Measurements from ENCODE around the gene MATN1. TPM values are rescaled to one million over a fixed set of nuclear protein-coding genes. Genes with fewer than 3 reads are reported as not detected.
"Not testable (repeated sequence)": the region's sequence is repeated elsewhere in the genome, so short reads cannot be mapped to it uniquely, and the experiment has no call there.

Gene MATN1
- total RNA-seq, 1 experiment from 2014 or later, result 0.76 TPM

DNA sequence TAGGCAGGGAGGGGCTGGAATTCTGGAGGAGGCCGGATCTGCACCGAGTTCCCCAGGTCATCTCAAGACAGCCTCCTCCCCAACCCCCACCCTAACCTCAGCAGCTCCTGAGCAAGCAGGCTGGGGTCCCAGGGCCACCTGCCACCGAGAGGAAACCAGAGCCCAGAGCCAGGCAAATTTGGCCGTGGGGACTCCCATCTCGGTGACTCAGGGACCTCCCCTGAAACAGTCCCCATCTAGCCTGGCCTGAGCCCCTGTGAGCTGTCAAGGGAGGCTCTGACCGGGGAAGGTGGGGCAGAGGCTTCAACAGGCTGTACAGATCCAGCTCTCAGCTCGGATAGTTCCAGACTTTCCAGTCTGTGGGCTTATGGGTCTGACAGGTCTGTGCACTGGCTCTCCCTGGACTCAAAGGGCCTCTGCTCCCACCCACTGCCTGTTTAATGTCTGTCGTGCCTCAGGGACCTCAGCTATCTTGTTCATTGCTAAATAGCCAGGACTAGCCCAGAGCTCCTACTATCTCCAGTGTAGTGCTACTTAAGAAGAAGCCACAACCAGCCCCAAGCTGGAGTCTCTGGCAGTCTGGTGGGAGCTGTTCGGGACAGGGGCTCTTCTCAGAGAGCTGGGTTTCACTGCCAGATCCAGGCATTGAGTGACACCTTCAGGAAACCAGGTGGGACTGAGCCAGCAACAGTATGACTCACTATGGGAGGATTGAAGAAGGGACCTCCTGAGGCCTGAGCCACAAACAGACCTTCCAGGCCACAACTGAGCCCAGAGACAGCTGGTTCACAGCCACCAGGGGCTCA, 25.6 kb downstream of the MATN1 start:
- Histone ChIP-seq H3K36me3 (replicated peaks; ENCODE audit: control insufficient read depth, insufficient read depth, low read length) (no peaks in the 10 kb centered on the region), H3K4me3 (ENCODE audit: insufficient read depth, low read depth, low read length) (no peak overlapping the region), H3K27me3 (ENCODE audit: control insufficient read depth, insufficient read depth, low read length) (no peaks in the 10 kb centered on the region)
- DNase-seq, result peak; percentile 55

DNA sequence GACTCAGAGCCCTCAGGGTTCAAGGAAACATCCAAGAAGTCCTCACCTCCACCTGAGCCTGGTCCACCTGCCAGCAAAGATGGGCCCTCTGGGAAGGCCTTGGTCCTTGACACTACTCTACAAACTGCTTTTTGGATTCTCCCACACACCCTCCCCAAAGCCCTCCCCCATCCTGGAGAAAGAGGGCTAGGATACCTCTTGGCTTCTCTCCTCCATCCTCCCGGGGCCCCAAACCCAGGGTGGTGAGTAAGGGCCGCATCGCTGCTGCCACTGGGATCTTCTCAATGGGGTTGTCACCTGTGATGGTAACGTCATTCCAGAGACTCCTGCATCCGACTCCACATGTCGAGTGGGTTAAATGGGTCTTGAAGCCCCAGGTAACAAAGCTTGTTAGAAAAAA, 26.6 kb downstream of the MATN1 start:
- no peak for DNase-seq
- Histone ChIP-seq H3K4me3 (ENCODE audit: insufficient read depth, low read depth, low read length) (no peak overlapping the region), H3K36me3 (replicated peaks; ENCODE audit: control insufficient read depth, insufficient read depth, low read length) (no peaks in the 10 kb centered on the region), H3K27me3 (ENCODE audit: control insufficient read depth, insufficient read depth, low read length) (no peaks in the 10 kb centered on the region)

DNA sequence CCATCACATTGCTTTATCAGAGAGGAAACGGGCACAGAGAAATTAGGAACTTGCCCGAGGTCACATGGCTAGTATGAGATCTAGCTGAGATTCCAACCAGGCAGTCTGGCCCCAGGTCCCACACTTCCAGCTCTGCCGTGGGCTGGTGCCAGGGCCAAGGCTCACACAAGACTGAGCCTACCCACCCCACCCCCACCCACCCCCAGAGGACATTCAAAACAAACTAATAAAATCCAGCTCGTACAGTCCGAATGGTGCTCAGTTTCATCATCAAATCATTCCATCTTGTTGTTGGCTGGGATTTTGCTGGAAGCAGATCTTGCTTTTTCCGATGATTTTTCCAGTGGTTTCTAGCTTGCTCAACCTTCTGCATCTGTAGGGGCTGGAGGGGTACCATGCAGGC, 27.9 kb downstream of the MATN1 start:
- DNase-seq, result no peak
- H3K27me3 ChIP-seq (ENCODE audit: control insufficient read depth, insufficient read depth, low read length), result no peaks in the 10 kb centered on the region

DNA sequence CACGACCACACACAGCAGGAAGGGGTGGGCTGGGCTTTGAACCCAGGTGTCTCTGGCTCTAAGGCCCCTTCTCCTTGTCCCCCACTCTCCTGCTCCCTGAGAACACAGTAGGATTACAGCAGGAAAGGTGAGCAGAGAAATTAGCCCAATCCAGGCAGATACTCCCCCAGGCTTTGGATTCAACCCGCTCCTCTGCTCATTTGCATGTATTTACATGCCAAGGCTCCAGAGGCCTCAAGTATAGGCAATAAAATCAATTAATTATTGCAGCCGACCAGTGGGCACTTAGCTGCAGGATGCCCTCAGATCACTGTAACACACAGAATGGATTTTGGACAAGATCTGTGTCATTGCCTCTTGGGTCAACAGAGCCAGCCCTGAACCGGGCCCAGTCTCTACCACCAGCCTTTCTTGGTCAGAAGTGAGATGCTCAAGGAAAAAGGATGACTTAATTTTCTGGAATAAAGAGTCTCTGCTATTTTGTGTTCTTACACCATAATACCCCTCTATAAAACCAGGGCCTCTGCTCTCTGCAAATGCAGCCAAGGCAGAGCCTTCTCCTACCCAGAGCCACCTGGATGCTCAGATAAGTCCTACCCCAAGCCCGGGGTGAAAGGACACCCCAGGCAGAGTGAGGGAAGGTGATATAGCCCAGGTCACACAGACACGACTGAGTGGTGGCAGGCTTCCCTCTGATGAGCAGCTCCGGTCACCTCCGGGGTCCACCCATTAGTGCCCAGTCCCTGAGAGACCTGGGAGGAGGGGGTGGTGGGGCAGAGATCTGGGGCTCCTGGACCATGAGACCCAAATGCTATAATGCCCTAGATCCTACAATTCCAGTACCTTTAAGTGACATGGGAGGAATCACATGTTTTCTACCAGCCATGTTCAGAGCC, 28.9 kb downstream of the MATN1 start:
- DNase-seq, result no peak
- Histone ChIP-seq H3K27me3 (ENCODE audit: control insufficient read depth, insufficient read depth, low read length) (no peaks in the 10 kb centered on the region), H3K4me3 (ENCODE audit: insufficient read depth, low read depth, low read length) (no peak overlapping the region), H3K36me3 (replicated peaks; ENCODE audit: control insufficient read depth, insufficient read depth, low read length) (no peaks in the 10 kb centered on the region)

More for the DNA sequence above, 27.9 kb downstream of the MATN1 start:
- no peak overlapping the region for H3K4me3 ChIP-seq (ENCODE audit: insufficient read depth, low read depth, low read length)
- H3K36me3 ChIP-seq (replicated peaks; ENCODE audit: control insufficient read depth, insufficient read depth, low read length), result no peaks in the 10 kb centered on the region

DNA sequence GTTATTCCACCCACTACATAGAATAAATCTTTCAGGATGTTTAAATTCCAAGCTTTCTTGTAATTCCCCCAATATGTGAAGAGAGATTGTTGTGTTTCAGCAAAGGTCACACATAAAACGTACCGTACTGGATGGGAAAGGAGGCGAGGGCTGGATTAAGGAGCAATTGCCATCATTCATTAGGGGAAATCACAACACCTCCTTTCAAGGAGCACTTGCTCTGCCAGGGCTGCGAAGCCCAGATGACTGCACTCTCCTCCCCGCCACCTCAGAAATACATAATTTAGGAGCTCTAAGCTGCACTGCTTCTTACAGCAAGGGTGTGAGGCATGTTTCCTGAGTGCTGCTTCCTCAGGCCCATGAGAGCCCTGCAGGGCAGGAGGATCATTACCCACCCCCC, 29.6 kb downstream of the MATN1 start:
- Histone ChIP-seq H3K36me3 (replicated peaks; ENCODE audit: control insufficient read depth, insufficient read depth, low read length) (no peaks in the 10 kb centered on the region), H3K4me3 (ENCODE audit: insufficient read depth, low read depth, low read length) (no peak overlapping the region), H3K27me3 (ENCODE audit: control insufficient read depth, insufficient read depth, low read length) (no peaks in the 10 kb centered on the region)
- no peak for DNase-seq

DNA sequence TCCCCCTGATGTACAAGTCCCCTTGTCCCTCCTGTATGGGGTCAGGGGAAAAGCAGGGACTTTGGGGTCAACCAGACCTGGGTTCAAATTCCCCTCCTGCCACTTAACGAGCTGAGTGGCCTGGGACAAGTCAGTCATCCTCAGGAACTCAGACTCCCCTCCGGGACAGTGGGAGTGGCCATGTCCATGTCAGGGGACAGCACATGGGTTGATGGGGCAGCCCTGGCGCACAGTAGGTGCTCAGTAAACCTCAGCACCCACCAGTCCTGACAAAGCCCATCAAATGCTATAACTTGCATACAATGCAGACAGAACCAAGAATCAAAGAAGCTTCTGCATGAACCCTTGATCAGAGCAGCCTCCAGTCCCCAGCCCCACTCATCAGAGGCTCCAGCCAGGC, 30.0 kb downstream of the MATN1 start:
- no peak overlapping the region for H3K4me3 ChIP-seq (ENCODE audit: insufficient read depth, low read depth, low read length)
- H3K36me3 ChIP-seq (replicated peaks; ENCODE audit: control insufficient read depth, insufficient read depth, low read length), result no peaks in the 10 kb centered on the region
- H3K27me3 ChIP-seq (ENCODE audit: control insufficient read depth, insufficient read depth, low read length), result no peaks in the 10 kb centered on the region
- no peak for DNase-seq

DNA sequence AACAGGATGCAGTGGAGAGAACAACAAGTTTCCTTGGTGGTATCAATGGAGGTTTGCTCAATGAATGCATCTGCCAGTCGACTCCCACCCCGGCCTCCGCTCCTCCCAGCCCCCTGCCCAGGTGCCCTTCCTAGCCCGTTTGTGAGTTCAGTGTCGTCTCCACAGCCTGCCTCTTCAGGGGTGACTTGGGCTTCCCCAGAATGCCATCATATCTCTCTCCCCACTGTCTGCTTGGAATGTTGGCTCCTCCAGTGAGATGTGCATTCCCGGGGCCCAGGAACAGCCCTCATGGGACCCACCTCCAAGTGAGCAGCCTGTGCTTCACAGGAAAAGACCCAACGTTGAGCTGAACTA, 30.5 kb downstream of the MATN1 start:
- DNase-seq, result peak; percentile 28
- H3K4me3 ChIP-seq (ENCODE audit: insufficient read depth, low read depth, low read length), result no peak overlapping the region
- H3K36me3 ChIP-seq (replicated peaks; ENCODE audit: control insufficient read depth, insufficient read depth, low read length), result no peaks in the 10 kb centered on the region
- no peaks in the 10 kb centered on the region for H3K27me3 ChIP-seq (ENCODE audit: control insufficient read depth, insufficient read depth, low read length)

DNA sequence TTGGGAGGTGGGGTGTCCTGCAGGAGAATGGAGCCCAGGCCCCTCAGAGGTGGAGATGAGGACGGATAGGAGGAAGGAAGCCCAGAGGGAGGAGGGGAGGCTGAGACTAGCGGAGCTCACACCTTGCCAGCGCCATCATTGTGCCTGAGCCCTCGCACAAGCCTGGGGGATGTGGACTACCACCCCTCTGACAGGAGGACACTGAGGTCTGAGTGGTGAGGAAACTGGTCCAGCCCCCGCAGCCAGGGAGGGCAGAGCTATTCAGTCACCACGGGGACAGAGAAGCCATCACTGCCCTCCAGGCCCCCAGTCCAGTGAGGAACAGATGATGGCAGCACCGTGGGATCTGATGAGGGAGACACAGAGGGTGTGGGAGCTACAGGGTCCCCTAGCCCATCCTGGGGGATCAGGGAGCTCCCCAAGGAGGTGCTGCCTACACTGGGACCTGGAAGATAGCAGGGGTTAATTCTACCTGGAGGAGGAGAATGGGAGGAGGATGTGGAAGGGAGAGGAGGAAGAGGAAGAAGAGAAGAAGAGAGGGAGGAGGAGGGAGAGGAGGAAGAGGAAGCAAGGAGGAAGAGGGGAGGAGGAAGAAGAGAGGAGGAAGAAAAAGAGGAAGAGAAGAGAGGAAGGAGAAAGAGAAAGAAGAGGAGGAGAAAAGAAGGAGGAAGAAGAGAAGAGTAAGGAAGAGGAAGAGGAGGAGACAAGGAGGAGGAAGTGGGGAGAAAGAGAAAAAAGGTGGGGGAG, 31.0 kb downstream of the MATN1 start:
- DNase-seq, result no peak
- Histone ChIP-seq H3K36me3 (replicated peaks; ENCODE audit: control insufficient read depth, insufficient read depth, low read length) (no peaks in the 10 kb centered on the region), H3K4me3 (ENCODE audit: insufficient read depth, low read depth, low read length) (no peak overlapping the region), H3K27me3 (ENCODE audit: control insufficient read depth, insufficient read depth, low read length) (no peaks in the 10 kb centered on the region)

DNA sequence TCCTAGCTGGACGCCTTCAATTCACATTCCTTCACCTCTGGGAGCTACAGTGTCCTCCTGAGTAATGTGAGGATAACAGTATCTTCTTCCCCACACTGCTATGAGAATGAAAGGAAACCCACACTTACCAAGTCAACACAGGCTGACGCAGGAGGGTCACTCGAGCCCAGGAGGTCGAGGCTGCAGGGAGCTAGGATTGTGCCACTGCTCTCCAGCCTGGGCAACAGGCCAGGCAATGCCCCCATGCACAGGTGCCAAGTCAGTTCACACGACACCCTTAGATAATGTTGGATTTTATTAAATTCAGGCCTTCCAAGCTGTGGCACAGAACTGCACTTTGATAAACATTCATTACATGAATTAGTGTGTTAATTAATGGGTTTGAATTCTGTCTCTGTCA, 31.9 kb downstream of the MATN1 start:
- no peaks in the 10 kb centered on the region for H3K36me3 ChIP-seq (replicated peaks; ENCODE audit: control insufficient read depth, insufficient read depth, low read length)
- no peak for DNase-seq

DNA sequence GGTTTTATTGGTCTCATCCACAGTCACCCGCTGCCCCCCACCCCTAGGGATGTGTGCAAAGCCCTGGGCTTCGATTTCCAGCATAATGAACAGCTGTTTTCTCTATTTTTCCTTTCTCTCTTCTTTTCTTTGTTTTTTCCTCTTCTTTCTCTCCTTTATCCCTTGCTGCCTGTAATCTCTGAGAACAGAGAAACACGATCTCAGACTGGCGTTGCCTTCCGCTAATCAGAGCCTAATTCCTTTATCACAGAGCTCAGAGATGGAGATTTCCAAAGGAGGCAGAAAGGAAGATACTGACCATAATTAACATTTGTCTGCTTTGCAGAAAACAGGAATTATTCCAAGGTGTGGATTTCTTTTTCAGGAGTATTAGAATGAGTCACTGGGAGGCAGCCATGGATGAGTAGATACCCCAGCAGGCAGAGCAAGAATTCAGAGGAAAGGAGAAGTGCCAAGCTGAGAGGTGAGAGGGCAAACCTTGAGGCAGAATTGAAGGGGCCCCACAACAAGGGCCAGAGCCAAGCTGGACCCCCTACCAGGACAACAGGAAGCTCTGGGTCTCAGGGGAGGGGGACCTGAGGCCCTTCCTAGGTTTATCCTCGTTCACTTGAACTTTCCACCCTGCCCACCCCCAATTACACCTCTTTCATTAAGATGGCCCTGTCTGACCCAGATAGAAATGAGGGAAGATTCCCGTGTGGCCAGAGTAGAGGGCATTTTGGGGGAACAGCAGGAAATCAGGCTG, 33.3 kb downstream of the MATN1 start:
- Histone ChIP-seq H3K36me3 (replicated peaks; ENCODE audit: control insufficient read depth, insufficient read depth, low read length) (no peaks in the 10 kb centered on the region), H3K27me3 (ENCODE audit: control insufficient read depth, insufficient read depth, low read length) (no peaks in the 10 kb centered on the region; the same call in 1 of the 2 replicates), H3K4me3 (ENCODE audit: insufficient read depth, low read depth, low read length) (no peak overlapping the region)
- DNase-seq, result peak; percentile 54

More for the DNA sequence above, 31.9 kb downstream of the MATN1 start:
- Histone ChIP-seq H3K4me3 (ENCODE audit: insufficient read depth, low read depth, low read length) (no peak overlapping the region), H3K27me3 (ENCODE audit: control insufficient read depth, insufficient read depth, low read length) (no peaks in the 10 kb centered on the region)

DNA sequence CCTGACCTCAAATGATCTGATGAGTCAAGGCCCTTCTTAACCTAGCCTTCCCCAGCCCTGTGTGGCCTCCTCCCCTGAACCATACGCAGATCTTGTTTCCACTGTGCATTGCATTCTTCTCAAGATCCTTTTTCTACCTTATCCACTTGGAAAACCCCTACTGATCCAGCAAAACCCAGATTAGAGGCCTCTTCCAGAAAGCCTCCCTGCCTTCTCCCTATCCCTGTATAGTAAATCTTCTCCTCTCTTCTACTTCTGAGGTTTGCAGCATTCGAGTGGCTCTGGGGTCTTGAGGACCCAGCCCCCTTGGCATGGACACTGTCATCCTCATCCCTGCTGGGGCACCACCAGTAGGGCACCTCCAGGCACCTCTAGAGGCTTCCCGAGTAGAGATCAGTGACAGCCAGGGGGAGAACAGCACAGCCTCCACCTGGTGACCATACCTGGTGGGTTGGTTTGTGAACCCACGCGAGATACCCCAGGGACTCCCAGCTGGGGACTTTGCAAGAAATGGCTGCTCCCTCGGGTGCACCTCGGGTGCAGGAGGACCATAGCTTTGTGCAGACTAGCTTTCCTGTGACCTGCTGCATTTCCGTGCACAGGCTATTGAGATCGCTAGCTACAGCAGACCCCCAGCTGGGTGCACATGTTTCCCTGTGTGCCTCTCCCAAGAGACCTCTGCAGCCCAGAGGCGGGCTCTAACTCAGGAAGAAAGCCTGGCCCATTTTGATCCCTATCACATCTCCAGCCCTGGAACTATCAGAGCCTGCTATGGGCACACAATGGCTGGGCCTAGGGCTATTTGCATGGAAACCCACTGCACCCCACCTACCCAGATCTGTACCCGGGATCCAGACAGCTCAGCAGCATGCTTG, 34.2 kb downstream of the MATN1 start:
- no peaks in the 10 kb centered on the region for H3K36me3 ChIP-seq (replicated peaks; ENCODE audit: control insufficient read depth, insufficient read depth, low read length)
- H3K27me3 ChIP-seq (ENCODE audit: control insufficient read depth, insufficient read depth, low read length), result peaks cover 5% of the 10 kb centered on the region
- H3K4me3 ChIP-seq (ENCODE audit: insufficient read depth, low read depth, low read length), result no peak overlapping the region
- DNase-seq, result peak; percentile 20

DNA sequence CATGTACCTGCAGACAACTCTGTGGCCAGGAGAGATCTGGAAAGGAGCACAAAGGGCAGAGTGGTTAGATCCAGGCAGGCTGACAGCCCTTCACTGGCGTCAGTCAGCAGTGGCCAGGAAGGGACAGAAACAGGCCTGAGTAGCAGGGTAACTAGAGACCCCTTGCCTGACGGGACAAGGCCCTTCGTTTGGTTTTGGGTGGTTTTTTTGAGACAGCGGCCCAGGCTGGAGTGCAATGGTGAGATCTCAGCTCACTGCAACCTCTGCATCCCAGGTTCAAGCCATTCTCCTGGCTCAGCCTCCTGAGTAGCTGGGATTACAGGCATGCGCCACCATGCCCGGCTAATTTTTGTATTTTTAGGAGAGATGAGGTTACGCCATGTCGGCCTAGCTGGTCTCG, 34.9 kb downstream of the MATN1 start:
- H3K36me3 ChIP-seq (replicated peaks; ENCODE audit: control insufficient read depth, insufficient read depth, low read length); DNase-seq; H3K27me3 ChIP-seq (ENCODE audit: control insufficient read depth, insufficient read depth, low read length); H3K4me3 ChIP-seq (ENCODE audit: insufficient read depth, low read depth, low read length): not testable (repeated sequence)

DNA sequence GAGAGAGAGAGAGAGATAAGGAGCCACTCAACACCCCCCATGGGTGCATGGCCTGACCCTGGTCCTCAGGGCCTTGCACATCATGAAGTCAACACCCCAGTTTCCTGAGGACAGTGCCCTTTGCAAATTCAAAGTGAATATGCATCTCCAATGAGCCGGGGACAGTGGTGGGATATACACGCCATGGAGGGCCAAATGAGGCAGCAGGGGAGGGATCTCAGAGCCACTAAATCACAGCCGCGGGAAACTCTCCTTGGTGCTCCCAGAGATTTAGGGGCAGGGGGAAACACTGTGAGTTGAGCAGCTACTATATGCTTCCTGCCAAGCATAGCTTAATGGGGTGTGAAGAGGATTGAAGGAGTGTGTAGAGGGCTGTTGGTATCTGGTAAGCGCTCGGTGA, 35.5 kb downstream of the MATN1 start:
- H3K27me3 ChIP-seq (ENCODE audit: control insufficient read depth, insufficient read depth, low read length), result peaks cover 5% of the 10 kb centered on the region
- no peak overlapping the region for H3K4me3 ChIP-seq (ENCODE audit: insufficient read depth, low read depth, low read length)
- no peak for DNase-seq
- no peaks in the 10 kb centered on the region for H3K36me3 ChIP-seq (replicated peaks; ENCODE audit: control insufficient read depth, insufficient read depth, low read length)
